ENCODE measurements around the gene BMP2K. TPM values are rescaled to one million over a fixed set of nuclear protein-coding genes. Genes with fewer than 3 reads are reported as not detected.

BMP2K gene
- total and polyA plus RNA-seq, 2 experiments from 2014 or later, result 8.2 to 32.5 TPM

DNA sequence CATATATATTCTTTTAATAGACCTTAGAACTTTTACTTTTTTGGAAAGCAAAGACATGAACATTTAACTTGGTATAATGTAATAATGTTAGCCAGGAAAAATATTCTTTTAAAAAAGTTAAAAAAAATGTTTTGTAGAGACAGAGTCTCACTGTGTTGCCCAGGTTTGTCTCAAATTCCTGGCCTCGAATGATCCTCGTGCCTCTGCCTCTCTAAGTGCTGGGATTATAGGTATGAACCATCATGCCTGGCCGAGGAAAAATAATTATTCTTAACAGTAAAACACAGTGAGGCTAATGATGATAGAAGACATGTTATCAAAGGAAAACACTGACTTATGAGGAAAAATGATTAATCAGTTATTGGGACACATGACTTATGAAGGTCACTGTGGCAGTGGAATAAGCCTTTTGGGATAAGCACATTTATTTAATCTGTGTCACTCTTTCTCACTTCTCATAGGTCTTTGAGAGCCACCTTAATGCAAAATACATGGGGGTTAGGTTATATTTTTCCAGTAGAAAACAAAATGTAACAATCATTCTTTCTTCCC, 6.0 kb upstream of the BMP2K start:
- Histone ChIP-seq H4K20me1 (replicated peaks; ENCODE audit: insufficient read depth) (no peaks in the 10 kb centered on the region), H3K27ac (ENCODE audit: low read depth) (no peak overlapping the region), H3K79me2 (replicated peaks; ENCODE audit: insufficient read depth) (no peaks in the 10 kb centered on the region), H3K9me2 (ENCODE audit: insufficient read depth) (no peaks in the 10 kb centered on the region), H3K4me1 (ENCODE audit: insufficient read depth) (peaks cover 16% of the 10 kb centered on the region), H3K4me2 (no peak overlapping the region), H3F3A (replicated peaks; ENCODE audit: low read depth) (no peaks in the 10 kb centered on the region), H3K36me3 (ENCODE audit: insufficient read depth) (no peaks in the 10 kb centered on the region), H3K27me3 (ENCODE audit: insufficient read depth) (no peaks in the 10 kb centered on the region), H2AFZ (no peak overlapping the region), H3K4me3 (no peak overlapping the region)
- Mint-ChIP-seq H3K36me3 (ENCODE audit: low read depth) (no peaks in the 10 kb centered on the region), H3K9me3 (no peaks in the 10 kb centered on the region), H3K4me1 (peaks cover 9% of the 10 kb centered on the region; the same call in 2 of the 3 replicates), H3K4me3 (no peak overlapping the region), H3K27me3 (ENCODE audit: insufficient read depth, low read depth, poor library complexity) (peaks cover under 1% of the 10 kb centered on the region), H3K27ac (no peak overlapping the region)
- ATAC-seq, result no peak
- TF ChIP-seq, protein P1, sequence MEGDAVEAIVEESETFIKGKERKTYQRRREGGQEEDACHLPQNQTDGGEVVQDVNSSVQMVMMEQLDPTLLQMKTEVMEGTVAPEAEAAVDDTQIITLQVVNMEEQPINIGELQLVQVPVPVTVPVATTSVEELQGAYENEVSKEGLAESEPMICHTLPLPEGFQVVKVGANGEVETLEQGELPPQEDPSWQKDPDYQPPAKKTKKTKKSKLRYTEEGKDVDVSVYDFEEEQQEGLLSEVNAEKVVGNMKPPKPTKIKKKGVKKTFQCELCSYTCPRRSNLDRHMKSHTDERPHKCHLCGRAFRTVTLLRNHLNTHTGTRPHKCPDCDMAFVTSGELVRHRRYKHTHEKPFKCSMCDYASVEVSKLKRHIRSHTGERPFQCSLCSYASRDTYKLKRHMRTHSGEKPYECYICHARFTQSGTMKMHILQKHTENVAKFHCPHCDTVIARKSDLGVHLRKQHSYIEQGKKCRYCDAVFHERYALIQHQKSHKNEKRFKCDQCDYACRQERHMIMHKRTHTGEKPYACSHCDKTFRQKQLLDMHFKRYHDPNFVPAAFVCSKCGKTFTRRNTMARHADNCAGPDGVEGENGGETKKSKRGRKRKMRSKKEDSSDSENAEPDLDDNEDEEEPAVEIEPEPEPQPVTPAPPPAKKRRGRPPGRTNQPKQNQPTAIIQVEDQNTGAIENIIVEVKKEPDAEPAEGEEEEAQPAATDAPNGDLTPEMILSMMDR (conservative IDR thresholded peaks at IDR 0.05; ENCODE audit: low read depth in 2 of 2), result no peak
- TF ChIP-seq ETS1 (IDR thresholded peaks at IDR 0.05) (no peak), NANOG (IDR thresholded peaks at IDR 0.05; ENCODE audit: borderline replicate concordance) (no peak), EZH2phosphoT487 (IDR thresholded peaks at IDR 0.05; ENCODE audit: unreplicated experiment) (no peak)
- DNase-seq (ENCODE audit: low spot score), result no peak

DNA sequence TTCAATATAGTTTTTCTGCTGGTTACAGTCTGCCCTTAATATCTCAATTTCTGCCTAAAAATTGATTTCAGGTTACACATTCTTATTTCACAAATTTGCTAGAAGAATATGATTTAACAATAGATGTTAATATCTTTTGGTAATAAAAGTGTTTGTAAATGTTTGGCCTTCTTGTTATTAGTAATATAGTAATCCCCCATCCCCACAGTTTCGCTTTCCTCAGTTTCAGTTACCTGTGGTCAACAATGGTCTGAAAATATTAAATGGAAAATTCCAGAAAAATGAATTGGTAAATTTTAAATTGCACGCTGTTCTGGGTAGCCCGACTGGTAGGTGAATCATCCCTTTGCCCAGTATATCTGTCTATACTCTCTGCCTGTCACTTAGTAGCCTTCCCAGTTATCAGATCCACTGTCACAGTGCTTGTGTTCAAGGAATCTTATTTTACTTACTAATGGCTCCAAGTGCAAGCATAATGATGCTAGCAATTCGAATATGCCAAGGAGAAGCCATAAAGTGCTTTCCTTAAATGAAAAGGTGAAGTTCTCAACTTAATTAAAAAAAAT, 3.5 kb upstream of the BMP2K start:
- Histone ChIP-seq H2AFZ (no peak overlapping the region), H3K27ac (ENCODE audit: low read depth) (no peak overlapping the region), H3F3A (replicated peaks; ENCODE audit: low read depth) (no peaks in the 10 kb centered on the region), H3K27me3 (ENCODE audit: insufficient read depth) (peaks cover 3% of the 10 kb centered on the region; the same call in 1 of the 2 replicates), H3K4me1 (ENCODE audit: insufficient read depth) (peaks cover 12% of the 10 kb centered on the region), H3K4me3 (no peak overlapping the region), H3K9me2 (ENCODE audit: insufficient read depth) (no peaks in the 10 kb centered on the region), H3K79me2 (replicated peaks; ENCODE audit: insufficient read depth) (peaks cover 6% of the 10 kb centered on the region), H4K20me1 (replicated peaks; ENCODE audit: insufficient read depth) (peaks cover 5% of the 10 kb centered on the region; the same call in 1 of the 2 replicates), H3K4me2 (no peak overlapping the region), H3K36me3 (ENCODE audit: insufficient read depth) (no peaks in the 10 kb centered on the region)
- DNase-seq (ENCODE audit: low spot score), result no peak
- Mint-ChIP-seq H3K4me3 (no peak overlapping the region), H3K4me1 (peaks cover 7% of the 10 kb centered on the region; the same call in 2 of the 3 replicates), H3K36me3 (ENCODE audit: low read depth) (no peaks in the 10 kb centered on the region; the same call in 2 of the 3 replicates), H3K27me3 (ENCODE audit: insufficient read depth, low read depth, poor library complexity) (peaks cover 7% of the 10 kb centered on the region), H3K9me3 (no peaks in the 10 kb centered on the region), H3K27ac (no peak overlapping the region)
- ATAC-seq, result no peak
- TF ChIP-seq ZNF331 (CRISPR knock-in tag; IDR thresholded peaks at IDR 0.05; ENCODE audit: low read depth) (no peak), NANOG (IDR thresholded peaks at IDR 0.05; ENCODE audit: borderline replicate concordance) (no peak), JUNB (IDR thresholded peaks at IDR 0.05; ENCODE audit: unreplicated experiment) (no peak), CREB1 (CRISPR knock-in tag; IDR thresholded peaks at IDR 0.05; ENCODE audit: low read depth) (no peak), EZH2 (IDR thresholded peaks at IDR 0.05; ENCODE audit: low read depth, unreplicated experiment) (no peak), ETS1 (IDR thresholded peaks at IDR 0.05) (no peak), POLR2AphosphoS5 (IDR thresholded peaks at IDR 0.05; ENCODE audit: low read depth) (no peak)
- TF ChIP-seq, protein P2, sequence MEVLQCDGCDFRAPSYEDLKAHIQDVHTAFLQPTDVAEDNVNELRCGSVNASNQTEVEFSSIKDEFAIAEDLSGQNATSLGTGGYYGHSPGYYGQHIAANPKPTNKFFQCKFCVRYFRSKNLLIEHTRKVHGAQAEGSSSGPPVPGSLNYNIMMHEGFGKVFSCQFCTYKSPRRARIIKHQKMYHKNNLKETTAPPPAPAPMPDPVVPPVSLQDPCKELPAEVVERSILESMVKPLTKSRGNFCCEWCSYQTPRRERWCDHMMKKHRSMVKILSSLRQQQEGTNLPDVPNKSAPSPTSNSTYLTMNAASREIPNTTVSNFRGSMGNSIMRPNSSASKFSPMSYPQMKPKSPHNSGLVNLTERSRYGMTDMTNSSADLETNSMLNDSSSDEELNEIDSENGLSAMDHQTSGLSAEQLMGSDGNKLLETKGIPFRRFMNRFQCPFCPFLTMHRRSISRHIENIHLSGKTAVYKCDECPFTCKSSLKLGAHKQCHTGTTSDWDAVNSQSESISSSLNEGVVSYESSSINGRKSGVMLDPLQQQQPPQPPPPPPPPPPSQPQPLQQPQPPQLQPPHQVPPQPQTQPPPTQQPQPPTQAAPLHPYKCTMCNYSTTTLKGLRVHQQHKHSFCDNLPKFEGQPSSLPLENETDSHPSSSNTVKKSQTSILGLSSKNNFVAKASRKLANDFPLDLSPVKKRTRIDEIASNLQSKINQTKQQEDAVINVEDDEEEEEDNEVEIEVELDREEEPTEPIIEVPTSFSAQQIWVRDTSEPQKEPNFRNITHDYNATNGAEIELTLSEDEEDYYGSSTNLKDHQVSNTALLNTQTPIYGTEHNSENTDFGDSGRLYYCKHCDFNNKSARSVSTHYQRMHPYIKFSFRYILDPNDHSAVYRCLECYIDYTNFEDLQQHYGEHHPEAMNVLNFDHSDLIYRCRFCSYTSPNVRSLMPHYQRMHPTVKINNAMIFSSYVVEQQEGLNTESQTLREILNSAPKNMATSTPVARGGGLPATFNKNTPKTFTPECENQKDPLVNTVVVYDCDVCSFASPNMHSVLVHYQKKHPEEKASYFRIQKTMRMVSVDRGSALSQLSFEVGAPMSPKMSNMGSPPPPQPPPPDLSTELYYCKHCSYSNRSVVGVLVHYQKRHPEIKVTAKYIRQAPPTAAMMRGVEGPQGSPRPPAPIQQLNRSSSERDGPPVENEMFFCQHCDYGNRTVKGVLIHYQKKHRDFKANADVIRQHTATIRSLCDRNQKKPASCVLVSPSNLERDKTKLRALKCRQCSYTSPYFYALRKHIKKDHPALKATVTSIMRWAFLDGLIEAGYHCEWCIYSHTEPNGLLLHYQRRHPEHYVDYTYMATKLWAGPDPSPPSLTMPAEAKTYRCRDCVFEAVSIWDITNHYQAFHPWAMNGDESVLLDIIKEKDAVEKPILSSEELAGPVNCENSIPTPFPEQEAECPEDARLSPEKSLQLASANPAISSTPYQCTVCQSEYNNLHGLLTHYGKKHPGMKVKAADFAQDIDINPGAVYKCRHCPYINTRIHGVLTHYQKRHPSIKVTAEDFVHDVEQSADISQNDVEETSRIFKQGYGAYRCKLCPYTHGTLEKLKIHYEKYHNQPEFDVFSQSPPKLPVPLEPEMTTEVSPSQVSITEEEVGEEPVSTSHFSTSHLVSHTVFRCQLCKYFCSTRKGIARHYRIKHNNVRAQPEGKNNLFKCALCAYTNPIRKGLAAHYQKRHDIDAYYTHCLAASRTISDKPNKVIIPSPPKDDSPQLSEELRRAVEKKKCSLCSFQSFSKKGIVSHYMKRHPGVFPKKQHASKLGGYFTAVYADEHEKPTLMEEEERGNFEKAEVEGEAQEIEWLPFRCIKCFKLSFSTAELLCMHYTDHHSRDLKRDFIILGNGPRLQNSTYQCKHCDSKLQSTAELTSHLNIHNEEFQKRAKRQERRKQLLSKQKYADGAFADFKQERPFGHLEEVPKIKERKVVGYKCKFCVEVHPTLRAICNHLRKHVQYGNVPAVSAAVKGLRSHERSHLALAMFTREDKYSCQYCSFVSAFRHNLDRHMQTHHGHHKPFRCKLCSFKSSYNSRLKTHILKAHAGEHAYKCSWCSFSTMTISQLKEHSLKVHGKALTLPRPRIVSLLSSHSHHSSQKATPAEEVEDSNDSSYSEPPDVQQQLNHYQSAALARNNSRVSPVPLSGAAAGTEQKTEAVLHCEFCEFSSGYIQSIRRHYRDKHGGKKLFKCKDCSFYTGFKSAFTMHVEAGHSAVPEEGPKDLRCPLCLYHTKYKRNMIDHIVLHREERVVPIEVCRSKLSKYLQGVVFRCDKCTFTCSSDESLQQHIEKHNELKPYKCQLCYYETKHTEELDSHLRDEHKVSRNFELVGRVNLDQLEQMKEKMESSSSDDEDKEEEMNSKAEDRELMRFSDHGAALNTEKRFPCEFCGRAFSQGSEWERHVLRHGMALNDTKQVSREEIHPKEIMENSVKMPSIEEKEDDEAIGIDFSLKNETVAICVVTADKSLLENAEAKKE (CRISPR knock-in tag; IDR thresholded peaks at IDR 0.05), result no peak

Data from GM23338 (cell line).